ENCODE results near the gene ENOSF1.
"Not testable (repeated sequence)": the region's sequence is repeated elsewhere in the genome, so short reads cannot be mapped to it uniquely, and the experiment has no call there.

Gene ENOSF1

DNA sequence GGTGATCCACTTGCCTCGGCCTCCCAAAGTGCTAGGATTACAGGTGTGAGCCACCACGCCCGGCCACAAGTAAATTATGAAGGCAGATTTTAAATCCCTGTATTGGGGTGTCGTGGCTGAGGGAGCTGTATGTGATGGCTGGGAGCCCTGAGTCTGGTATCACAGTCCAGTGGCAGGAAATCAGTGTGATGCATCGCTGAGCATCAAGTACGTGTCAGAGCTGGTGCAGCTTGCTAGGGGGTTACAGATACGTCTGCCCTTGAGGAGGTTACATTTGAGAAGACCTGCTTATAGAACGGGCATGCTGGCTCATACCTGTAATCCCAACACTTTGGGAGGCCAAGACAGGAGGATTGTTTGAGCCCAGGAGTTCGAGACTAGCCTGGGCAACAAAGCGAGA is 4.3 kb downstream of the ENOSF1 start:
- DNase-seq (ENCODE audit: low read depth in 2 of 3, low spot score in 2 of 3): no peak

GRCh38 chr18:706405-706804 is 6.0 kb downstream of the ENOSF1 start:
- no peak for DNase-seq (ENCODE audit: low read depth in 2 of 3, low spot score in 2 of 3)

- no peak for DNase-seq (ENCODE audit: low read depth in 2 of 3, low spot score in 2 of 3)
These were observed 9.0 kb downstream of the ENOSF1 start for GRCh38 chr18:703213-703967.

DNA sequence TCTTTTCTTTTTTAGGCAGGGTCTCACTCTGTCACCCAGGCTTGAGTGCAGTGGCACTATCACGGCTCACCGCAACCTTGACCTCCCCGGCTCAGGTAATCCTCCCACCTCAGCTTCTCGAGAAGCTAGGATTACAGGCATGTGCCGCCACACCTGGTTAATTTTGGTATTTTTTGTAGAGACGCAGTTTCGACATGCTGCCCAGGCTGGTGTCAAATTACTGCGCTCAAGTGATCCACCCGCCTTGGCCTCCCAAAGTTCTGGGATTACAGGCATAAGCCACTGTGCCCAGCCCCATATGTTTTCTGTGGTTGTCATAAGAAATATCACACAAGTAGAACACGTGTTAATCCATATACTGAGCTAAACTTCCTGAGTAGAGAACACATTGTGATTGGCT is 14.6 kb downstream of the ENOSF1 start:
- no peak for DNase-seq (ENCODE audit: low read depth in 2 of 3, low spot score in 2 of 3)

- DNase-seq (ENCODE audit: low read depth in 2 of 3, low spot score in 2 of 3): no peak
These were observed 15.4 kb downstream of the ENOSF1 start for GRCh38 chr18:697012-697411.

DNA sequence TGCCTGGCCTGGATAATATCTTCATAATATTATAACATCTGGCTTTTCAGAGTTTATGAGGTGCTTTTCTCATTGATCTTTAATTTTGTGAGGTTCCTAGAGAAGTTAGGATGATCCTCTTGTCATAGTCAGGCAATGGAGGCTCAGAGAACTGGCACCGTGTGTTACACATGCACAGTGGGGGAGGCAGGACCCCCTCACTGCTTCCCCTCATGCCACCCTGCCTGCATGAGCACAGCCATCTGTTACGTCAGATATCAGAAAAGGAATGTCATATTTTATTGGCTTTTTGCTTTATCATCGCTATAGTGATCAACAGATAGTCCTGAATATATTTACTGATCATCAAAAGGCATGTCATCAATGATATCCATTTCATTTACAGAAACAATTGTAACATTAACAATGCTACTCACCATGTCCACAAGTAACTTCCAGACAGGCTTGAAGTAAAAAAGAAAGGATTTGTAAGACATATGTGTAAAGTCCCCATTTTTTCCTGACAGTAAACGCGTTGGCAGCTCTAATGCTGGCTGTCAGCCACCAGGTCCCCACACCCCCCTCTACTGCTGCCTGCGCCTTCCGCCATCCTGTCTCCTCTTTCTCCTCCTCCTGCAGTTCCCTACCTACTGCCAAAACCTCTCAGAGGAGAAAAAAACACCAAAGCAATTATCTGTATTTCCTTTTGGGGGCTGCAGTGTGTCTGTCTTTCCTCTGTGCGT is 18.8 kb downstream of the ENOSF1 start:
- no peak for DNase-seq (ENCODE audit: low read depth in 2 of 3, low spot score in 2 of 3)

DNA sequence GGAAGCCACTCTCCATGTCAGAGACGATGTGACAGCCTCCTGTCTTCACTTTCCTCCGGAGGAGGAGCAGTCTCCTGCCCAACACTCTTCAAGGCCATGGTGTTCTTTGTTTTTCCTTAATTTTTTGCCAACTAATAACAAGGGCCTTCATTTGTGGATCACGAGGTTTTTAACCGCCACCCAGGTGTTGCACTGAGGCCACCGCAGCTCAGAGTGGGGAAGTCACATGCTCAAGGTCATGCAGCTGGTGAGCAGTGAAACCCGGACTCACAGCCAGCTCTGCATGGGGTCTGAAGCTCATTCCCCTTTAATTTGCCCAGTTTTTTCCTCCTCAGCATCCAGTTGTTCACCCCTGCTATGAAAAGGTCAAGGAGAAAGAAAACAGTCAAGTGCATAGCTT is 19.6 kb downstream of the ENOSF1 start:
- no peak for DNase-seq (ENCODE audit: low read depth in 2 of 3, low spot score in 2 of 3)

DNA sequence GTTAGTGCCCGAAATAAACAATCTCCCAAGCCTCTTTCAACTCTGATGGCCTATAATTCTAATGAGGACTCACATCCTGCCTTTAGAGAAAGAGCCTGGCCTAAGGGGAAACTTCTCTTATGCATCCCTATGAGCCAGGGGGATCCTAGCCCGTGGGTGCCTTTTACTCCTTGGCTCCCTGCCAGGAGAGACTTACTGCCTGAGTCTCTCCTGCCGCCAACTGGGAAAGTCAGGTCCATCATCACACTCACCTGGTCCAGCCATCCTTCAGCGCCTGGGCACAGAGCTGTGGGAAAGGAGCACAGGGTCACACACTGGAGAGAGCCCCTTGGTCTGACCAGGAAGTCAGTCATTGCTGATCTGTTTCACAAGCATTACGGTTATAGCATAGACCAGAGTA is 24.1 kb downstream of the ENOSF1 start:
- DNase-seq (ENCODE audit: low read depth in 2 of 3, low spot score in 2 of 3): no peak

DNA sequence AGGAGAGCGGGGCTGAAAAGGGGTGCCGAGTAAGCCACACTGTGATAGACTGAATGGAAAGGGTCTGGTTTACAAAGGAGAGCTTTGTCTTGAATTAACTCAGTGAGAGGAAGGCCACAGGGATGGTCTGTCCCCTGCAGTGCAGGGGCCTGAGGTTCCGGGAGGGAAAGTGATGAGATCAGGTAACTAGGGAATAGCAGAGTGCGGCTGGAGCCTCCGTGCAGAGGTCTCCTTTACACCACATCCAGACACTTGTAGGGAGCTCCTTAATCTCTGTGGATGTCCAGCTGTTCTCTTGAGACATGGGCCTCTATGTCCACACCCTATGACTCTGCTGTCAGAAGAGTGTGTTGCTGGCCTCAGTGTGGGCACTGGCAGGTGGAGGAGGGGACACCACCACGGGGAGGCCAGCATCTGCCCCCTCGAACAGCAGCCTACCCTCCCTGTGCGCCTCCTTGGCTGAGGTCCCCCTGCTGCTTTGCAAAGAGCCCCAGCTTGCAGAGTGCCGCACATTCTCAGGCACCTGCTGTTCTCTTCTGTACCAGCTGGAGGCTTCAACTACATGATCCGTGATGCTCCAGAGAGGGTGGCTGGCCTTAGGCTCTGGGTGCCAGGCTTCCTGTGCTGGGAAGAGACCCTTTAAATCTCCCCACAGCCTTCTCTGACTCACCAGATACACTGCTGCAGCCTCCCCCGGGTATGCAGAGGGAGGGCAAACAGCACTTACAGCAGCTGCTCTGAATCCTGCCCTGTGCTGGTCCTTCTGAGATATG is 25.9 kb downstream of the ENOSF1 start:
- no peak for DNase-seq (ENCODE audit: low read depth in 2 of 3, low spot score in 2 of 3)

DNA sequence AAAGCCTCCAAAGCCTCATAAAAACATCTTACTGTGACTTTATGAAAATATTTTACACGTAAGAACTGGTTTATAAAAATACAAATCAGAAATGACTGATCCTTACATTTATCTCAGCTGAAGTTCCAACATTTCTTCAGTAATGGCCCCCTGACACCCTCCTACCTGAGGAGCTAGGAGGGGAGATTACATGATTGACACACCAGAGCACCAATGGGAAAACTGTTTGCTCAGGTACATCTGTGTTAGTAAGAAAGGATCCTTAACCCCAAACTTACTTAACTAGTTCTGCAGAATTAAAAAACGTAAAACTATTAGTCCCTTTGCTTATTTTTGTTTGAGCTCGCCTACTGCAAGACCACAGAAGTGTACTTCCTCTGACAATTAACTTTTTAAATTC is 27.0 kb downstream of the ENOSF1 start:
- DNase-seq (ENCODE audit: low read depth in 2 of 3, low spot score in 2 of 3): no peak

DNA sequence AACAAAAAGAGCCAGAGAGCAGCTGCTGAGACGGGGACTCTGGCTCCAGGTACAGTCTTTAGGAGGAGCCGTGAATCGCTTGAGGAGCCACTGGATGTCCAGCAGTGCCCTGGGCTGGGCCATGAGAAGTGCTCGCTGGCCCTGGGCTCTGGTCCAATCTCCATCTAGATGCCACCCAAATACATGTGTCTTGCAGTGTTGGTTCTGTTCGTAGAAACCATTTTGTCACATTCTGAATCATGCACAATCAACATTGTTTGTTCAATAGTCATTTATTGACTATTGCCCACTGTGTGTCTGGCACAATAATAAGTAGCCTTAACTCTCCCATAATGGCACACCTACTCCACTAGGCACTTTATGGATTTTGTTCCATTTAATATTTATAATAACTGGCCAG is 28.9 kb downstream of the ENOSF1 start:
- no peak for DNase-seq (ENCODE audit: low read depth in 2 of 3, low spot score in 2 of 3)

DNA sequence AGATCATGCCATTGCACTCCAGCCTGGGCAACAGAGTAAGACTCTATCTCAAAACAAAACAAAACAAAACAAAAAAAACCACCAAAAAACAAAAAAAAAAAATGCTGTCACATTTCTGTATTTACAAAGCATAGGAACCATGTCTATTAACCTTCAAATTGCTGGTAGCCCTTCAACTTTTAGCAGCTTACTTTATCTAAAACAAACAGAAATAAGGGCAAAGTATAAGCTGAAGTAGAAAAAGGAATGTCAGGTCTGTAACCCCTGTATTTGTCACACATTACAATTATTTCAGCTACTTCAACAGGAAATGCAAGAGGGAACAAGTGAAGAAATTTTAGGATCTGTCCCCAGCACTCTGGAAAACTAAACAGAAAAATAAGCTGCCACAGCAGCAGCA is 29.6 kb downstream of the ENOSF1 start:
- DNase-seq (ENCODE audit: low read depth in 2 of 3, low spot score in 2 of 3): no peak

DNA sequence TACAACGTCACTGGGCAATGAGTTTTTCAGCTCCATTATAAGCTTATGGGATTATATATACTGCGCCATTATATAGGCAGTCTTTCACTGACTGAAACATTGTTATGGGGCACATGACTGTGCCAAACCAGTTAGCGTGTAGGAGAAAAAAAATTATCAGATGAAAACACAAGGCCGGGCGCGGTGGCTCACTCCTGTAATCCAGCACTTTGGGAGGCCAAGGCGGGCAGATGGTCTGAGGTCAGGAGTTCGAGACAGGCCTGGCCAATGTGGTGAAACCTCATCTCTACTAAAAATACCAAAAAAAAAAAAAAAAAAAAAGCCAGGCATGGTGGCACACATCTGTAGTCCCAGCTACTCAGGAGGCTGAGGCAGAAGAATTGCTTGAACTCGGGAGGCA is 30.0 kb downstream of the ENOSF1 start:
- DNase-seq (ENCODE audit: low read depth in 2 of 3, low spot score in 2 of 3): not testable (repeated sequence)

DNA sequence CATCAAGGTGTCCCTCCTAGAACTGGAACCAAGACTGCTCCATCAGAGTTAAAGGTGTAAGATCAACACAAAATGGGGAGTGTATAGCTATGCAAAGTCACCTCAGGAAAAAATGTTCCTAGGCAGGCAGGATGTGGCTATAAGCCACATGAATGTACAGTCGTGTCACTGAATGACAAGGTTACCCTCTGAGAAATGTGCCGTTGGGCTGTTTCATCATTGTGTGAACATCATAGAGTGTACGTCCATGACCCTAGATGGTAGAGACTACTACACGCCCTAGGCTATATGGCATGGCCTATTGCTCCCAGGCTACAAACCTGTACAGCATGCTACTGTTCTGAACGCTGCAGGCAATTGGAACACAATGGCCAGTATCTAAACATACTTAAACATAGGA is 30.4 kb downstream of the ENOSF1 start:
- DNase-seq (ENCODE audit: low read depth in 2 of 3, low spot score in 2 of 3): peak in 1 of 3 experiments; percentile 27

- DNase-seq (ENCODE audit: low read depth in 2 of 3, low spot score in 2 of 3): no peak
These were observed 32.0 kb downstream of the ENOSF1 start for GRCh38 chr18:680392-680791.

GRCh38 chr18:679516-679915 is 32.9 kb downstream of the ENOSF1 start:
- DNase-seq (ENCODE audit: low read depth in 2 of 3, low spot score in 2 of 3): no peak

GRCh38 chr18:678482-679182 is 33.8 kb downstream of the ENOSF1 start:
- DNase-seq (ENCODE audit: low read depth in 2 of 3, low spot score in 2 of 3): no peak

GRCh38 chr18:677951-678381 is 34.5 kb downstream of the ENOSF1 start:
- no peak for DNase-seq (ENCODE audit: low read depth in 2 of 3, low spot score in 2 of 3)

- DNase-seq (ENCODE audit: low read depth in 2 of 3, low spot score in 2 of 3): no peak
These were observed 35.3 kb downstream of the ENOSF1 start for GRCh38 chr18:677145-677544.

DNA sequence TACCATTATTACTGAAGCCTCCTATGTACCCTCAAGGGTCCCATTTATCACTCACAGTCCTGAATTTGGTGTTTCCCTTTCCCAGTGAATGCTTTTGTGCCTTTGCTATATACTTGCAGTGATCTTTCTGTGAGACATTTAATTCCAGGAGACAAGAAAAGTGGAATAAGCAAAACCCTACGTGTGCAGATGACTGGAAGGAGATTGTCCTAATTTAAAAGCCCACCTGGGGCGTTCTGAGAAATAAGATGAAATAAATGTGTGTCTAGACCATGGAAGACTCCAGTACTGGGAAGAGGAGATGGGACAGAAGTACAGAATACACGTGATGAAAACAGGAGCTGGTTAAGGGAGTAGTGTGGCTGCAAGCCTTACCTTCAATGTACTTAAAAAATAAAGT is 35.7 kb downstream of the ENOSF1 start:
- DNase-seq (ENCODE audit: low read depth in 2 of 3, low spot score in 2 of 3): no peak

DNA sequence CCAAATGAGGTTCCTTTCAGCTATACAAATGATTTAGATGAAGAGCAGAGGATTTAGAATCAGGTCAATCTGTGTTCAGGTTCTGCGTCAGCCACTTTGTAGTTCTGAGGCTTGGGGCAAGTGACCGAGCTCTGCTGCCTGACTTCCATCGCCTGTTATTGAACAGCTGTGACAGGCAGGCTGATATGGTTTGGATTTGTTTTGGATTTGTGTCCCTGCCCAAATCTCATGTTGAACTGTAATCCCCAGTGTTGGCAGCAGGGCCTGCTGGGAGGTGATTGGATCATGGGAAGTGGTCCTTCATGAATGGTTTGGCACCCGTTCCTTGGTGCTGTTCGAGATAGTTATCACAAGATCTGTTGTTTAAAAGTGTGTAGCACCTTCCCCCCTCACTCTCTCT is 36.4 kb downstream of the ENOSF1 start:
- no peak for DNase-seq (ENCODE audit: low read depth in 2 of 3, low spot score in 2 of 3)

Measured in activated CD8-positive, alpha-beta memory T cell treated with anti-CD3 and anti-CD28 coated beads for 48 hours (primary cell).